IMR-90 (cell line): Measurements from ENCODE around the gene SEMA4F. TPM values are rescaled to one million over a fixed set of nuclear protein-coding genes. Genes with fewer than 3 reads are reported as not detected.

Source experiments
- ATAC-seq: fragments of 200-7000 bp; cut with Tn5 transposase; 2 replicates; pipeline ENCODE4 v1.9.1; 2020; ENCODE audit warnings: low read depth, mild to moderate bottlenecking, moderate library complexity
- BruUV-seq: library from RNA; stranded (reverse); fragments of 400-500 nt; replicated peaks from 2 replicates; lab custom pipeline; 2021; lab: Mats Ljungman, UMichigan
- CTCF ChIA-PET: fragments of 300-600 bp; formaldehyde crosslinking; extraction: SDS; loops from one replicate; lab custom pipeline; 2021; ENCODE audit warnings: antibody characterized with exemption; lab: Yijun Ruan, JAX
- POLR2A ChIA-PET: fragments of 300-600 bp; sonication (Branson Sonifier 250); formaldehyde crosslinking; loops from one replicate; lab custom pipeline; 2022; ENCODE audit warnings: antibody characterized with exemption; ENCODE audit not compliant: unreplicated experiment; lab: Charles Lee
- DNase-seq: peaks from one replicate; pipeline ENCODE4 v3.0.0; 2013
- H2AFZ ChIP-seq: replicated peaks from 2 replicates; pipeline ENCODE3; 2013; ENCODE audit warnings: low read length, mild to moderate bottlenecking; ENCODE audit not compliant: poor library complexity
- H2AK5ac ChIP-seq: 2 replicates; pipeline ENCODE4 v1.6.1; 2013; ENCODE audit warnings: low read depth, low read length, inconsistent platforms
- H2AK9ac ChIP-seq: replicated peaks from 2 replicates; pipeline ENCODE3; 2013; ENCODE audit warnings: mild to moderate bottlenecking, low read depth, low read length, moderate library complexity; ENCODE audit not compliant: poor library complexity
- H2BK120ac ChIP-seq: 2 replicates; pipeline ENCODE4 v1.6.1; 2013; ENCODE audit warnings: low read depth, low read length, inconsistent platforms
- H2BK15ac ChIP-seq: 3 replicates; pipeline ENCODE4 v1.6.1; 2013; ENCODE audit warnings: low read depth, low read length, inconsistent platforms
- H2BK20ac ChIP-seq: 2 replicates; pipeline ENCODE4 v1.6.1; 2013; ENCODE audit warnings: low read depth, mild to moderate bottlenecking, inconsistent platforms, low read length, moderate library complexity
- H2BK5ac ChIP-seq: 2 replicates; pipeline ENCODE4 v1.6.1; 2013; ENCODE audit warnings: mild to moderate bottlenecking, low read depth, low read length, inconsistent platforms; ENCODE audit not compliant: poor library complexity, severe bottlenecking
- H3K14ac ChIP-seq: replicated peaks from 2 replicates; pipeline ENCODE4 v1.6.1; 2013; ENCODE audit warnings: low read depth, low read length, inconsistent platforms
- H3K18ac ChIP-seq: 2 replicates; pipeline ENCODE4 v1.6.1; 2013; ENCODE audit warnings: low read depth, low read length, control low read depth
- H3K23ac ChIP-seq: 2 replicates; pipeline ENCODE4 v1.6.1; 2013; ENCODE audit warnings: low read depth, low read length, inconsistent platforms
- H3K27ac ChIP-seq: 2 replicates; pipeline ENCODE4 v1.5.1; 2013; ENCODE audit warnings: mild to moderate bottlenecking, control low read depth, low read length; ENCODE audit not compliant: insufficient read depth
- H3K27me3 ChIP-seq: 2 replicates; pipeline ENCODE4 v1.6.1; 2013; ENCODE audit warnings: low read length; ENCODE audit not compliant: control insufficient read depth, insufficient read depth
- H3K36me3 ChIP-seq: 2 replicates; pipeline ENCODE4 v1.6.1; 2013; ENCODE audit warnings: low read length, mixed read lengths; ENCODE audit not compliant: control insufficient read depth, insufficient read depth
- H3K4ac ChIP-seq: 2 replicates; pipeline ENCODE4 v1.6.1; 2013; ENCODE audit warnings: low read depth, low read length, inconsistent platforms
- H3K4me1 ChIP-seq: 2 replicates; pipeline ENCODE4 v1.6.1; 2013; ENCODE audit warnings: low read length, mixed read lengths; ENCODE audit not compliant: control insufficient read depth, insufficient read depth
- H3K4me2 ChIP-seq: 2 replicates; pipeline ENCODE4 v1.6.1; 2013; ENCODE audit warnings: low read depth, mild to moderate bottlenecking, control low read depth, low read length, moderate library complexity
- H3K4me3 ChIP-seq: 2 replicates; pipeline ENCODE4 v1.5.1; 2013; ENCODE audit warnings: low read depth, mild to moderate bottlenecking, control low read depth, low read length, moderate library complexity; ENCODE audit not compliant: insufficient read depth
- H3K56ac ChIP-seq: 2 replicates; pipeline ENCODE4 v1.6.1; 2013; ENCODE audit warnings: low read length, inconsistent platforms; ENCODE audit not compliant: insufficient read depth; ENCODE audit errors: extremely low read depth
- H3K79me1 ChIP-seq, 2 experiments: 2 replicates each; pipeline ENCODE4 v1.6.1; 2013; ENCODE audit warnings: low read length in 2 of 2, inconsistent platforms in 1 of 2, low read depth in 1 of 2
- H3K9ac ChIP-seq: 2 replicates; pipeline ENCODE4 v1.6.1; 2013; ENCODE audit warnings: low read depth, low read length, control low read depth
- H3K9me1 ChIP-seq: 2 replicates; pipeline ENCODE4 v1.6.1; 2013; ENCODE audit warnings: low read length, inconsistent platforms; ENCODE audit not compliant: insufficient read depth
- H3K9me3 ChIP-seq: 2 replicates; pipeline ENCODE4 v1.6.1; 2013; ENCODE audit warnings: low read length; ENCODE audit not compliant: control insufficient read depth, insufficient read depth
- H4K20me1 ChIP-seq: 2 replicates; pipeline ENCODE4 v1.6.1; 2013; ENCODE audit warnings: low read length, inconsistent platforms; ENCODE audit not compliant: insufficient read depth
- H4K5ac ChIP-seq: 2 replicates; pipeline ENCODE4 v1.6.1; 2013; ENCODE audit warnings: mild to moderate bottlenecking, low read depth, low read length, control low read depth
- H4K8ac ChIP-seq, 2 experiments: 2 replicates each; pipeline ENCODE4 v1.6.1; 2013; ENCODE audit warnings: low read depth in 2 of 2, low read length in 2 of 2, control low read depth in 1 of 2, inconsistent platforms in 1 of 2
- H4K91ac ChIP-seq: 2 replicates; pipeline ENCODE4 v1.6.1; 2013; ENCODE audit warnings: low read depth, low read length, inconsistent platforms; ENCODE audit not compliant: insufficient read depth
- BHLHE40 ChIP-seq: fragments of 150-350 bp; IDR thresholded peaks from 2 replicates; pipeline ENCODE4 v1.6.1; 2016; ENCODE audit warnings: mild to moderate bottlenecking, low read depth, low read length
- CHD1 ChIP-seq: IDR thresholded peaks from 2 replicates; pipeline ENCODE4 v1.6.1; 2012; ENCODE audit warnings: low read depth, low read length, improper control_type of control experiment
- ELK1 ChIP-seq: fragments of 150-350 bp; IDR thresholded peaks from 2 replicates; pipeline ENCODE4 v1.6.1; 2016; ENCODE audit warnings: low read depth, mild to moderate bottlenecking, low read length, moderate library complexity, borderline replicate concordance
- FOS ChIP-seq: fragments of 150-350 bp; IDR thresholded peaks from 2 replicates; pipeline ENCODE4 v1.6.1; 2016; ENCODE audit warnings: low read depth, low read length
- MAZ ChIP-seq: IDR thresholded peaks from 2 replicates; pipeline ENCODE4 v1.6.1; 2012; ENCODE audit warnings: low read depth, mild to moderate bottlenecking, low read length, improper control_type of control experiment, moderate library complexity, borderline replicate concordance
- dilution Hi-C: fragments of 300-500 bp; cut with HindIII; formaldehyde crosslinking; loops from one replicate; pipeline ENCODE4 v1.14.3; 2018; ENCODE audit warnings: low sequenced_read_pairs; ENCODE audit not compliant: unreplicated experiment
- in situ Hi-C: fragments of 300-500 bp; cut with MboI; formaldehyde crosslinking; loops from 3 replicates; pipeline ENCODE4 v1.14.3; 2019; ENCODE audit warnings: low sequenced_read_pairs, inconsistent platforms, mixed read lengths
- intact Hi-C: fragments of 100-400 bp; cut with micrococcal nuclease; formaldehyde crosslinking; loops from 2 replicates; pipeline ENCODE4 v1.10.0; 2022
- polyA plus RNA-seq, 3 experiments: library from polyadenylated mRNA; depleted of rRNA; stranded (reverse); fragments of >200 nt; gene quantifications; 2 replicates each; pipeline ENCODE4 v1.2.3, GENCODE V29; 2012; ENCODE audit warnings: low replicate concordance in 1 of 3
- total RNA-seq: library from RNA; depleted of rRNA; stranded (reverse); fragments of >200 nt; gene quantifications from 2 replicates; pipeline ENCODE4 v1.2.3, GENCODE V29; 2012

The SEMA4F gene
- total and polyA plus RNA-seq, 2 of the 4 experiments (the other 2 are of a cell fraction), result 4.7 to 7.5 TPM

DNA sequence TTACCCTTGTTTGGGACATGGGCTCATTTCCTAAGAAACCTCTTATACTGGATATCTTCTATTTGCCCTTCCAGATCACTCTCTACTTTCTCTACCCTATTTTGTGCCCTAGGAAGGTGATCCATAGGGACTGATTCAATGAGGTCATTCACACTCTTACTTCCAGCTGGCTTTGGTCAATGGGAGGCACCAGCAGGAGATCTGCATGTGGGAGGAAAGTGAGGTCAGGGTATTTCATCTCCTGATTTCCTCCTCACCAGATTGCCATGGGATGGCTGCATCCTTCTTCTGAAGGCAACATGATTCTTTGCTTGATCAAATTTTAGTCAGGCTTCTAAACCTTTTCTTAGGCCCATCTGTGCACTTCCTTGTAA, 21.1 kb upstream of the SEMA4F start:
- Histone ChIP-seq H3K4me2 (no peak overlapping the region), H3K4me1 (no peaks in the 10 kb centered on the region), H2AK9ac (no peak overlapping the region), H3K23ac (no peak overlapping the region), H4K91ac (no peak overlapping the region), H4K20me1 (no peaks in the 10 kb centered on the region), H2BK20ac (no peak overlapping the region), H3K9me1 (no peaks in the 10 kb centered on the region), H3K27ac (no peak overlapping the region), H3K14ac (no peak overlapping the region), H3K9ac (no peak overlapping the region), H3K79me1 (no peaks in the 10 kb centered on the region), H2BK5ac (no peak overlapping the region), H2BK15ac (no peak overlapping the region), H3K4ac (no peak overlapping the region), H2BK120ac (no peak overlapping the region), H2AFZ (no peak overlapping the region), H2AK5ac (no peak overlapping the region), H3K18ac (no peak overlapping the region), H3K4me3 (no peak overlapping the region), H4K8ac (no peak overlapping the region), H3K36me3 (no peaks in the 10 kb centered on the region), H3K27me3 (peaks cover 10% of the 10 kb centered on the region), H4K5ac (no peak overlapping the region), H3K9me3 (no peaks in the 10 kb centered on the region), H3K56ac (no peak overlapping the region)
- in situ Hi-C loops (no loop called here), dilution Hi-C loops (no loop called here), intact Hi-C loops (no loop called here)
- BruUV-seq, result no TSS peak
- ChIA-PET CTCF (no interaction called here), POLR2A (no interaction called here)
- ATAC-seq (no peak), DNase-seq (no peak)
- TF ChIP-seq CHD1, result no peak
- TF ChIP-seq MAZ, result no peak
- TF ChIP-seq ELK1, result no peak
- TF ChIP-seq BHLHE40, result no peak
- no peak for TF ChIP-seq FOS
